HepG2 (cell line): ENCODE results near the gene IL16. TPM values are rescaled to one million over a fixed set of nuclear protein-coding genes. Genes with fewer than 3 reads are reported as not detected.

Experiments used
- BCL3 ChIP-seq: sonication (generic); formaldehyde crosslinking; IDR thresholded peaks from 2 replicates; pipeline ENCODE4 v1.5.1; 2020; ENCODE audit warnings: mild to moderate bottlenecking, missing genetic modification reagents, moderate library complexity
- HOXD1 ChIP-seq: sonication (generic); formaldehyde crosslinking; IDR thresholded peaks from 2 replicates; pipeline ENCODE4 v1.5.0; 2020; ENCODE audit warnings: missing genetic modification reagents
- MYPOP ChIP-seq: sonication (generic); formaldehyde crosslinking; IDR thresholded peaks from 2 replicates; pipeline ENCODE4 v1.8.1; 2023; ENCODE audit warnings: mild to moderate bottlenecking, moderate library complexity, missing genetic modification reagents
- REPIN1 ChIP-seq: sonication (generic); formaldehyde crosslinking; IDR thresholded peaks from 2 replicates; pipeline ENCODE4 v1.8.0; 2022; ENCODE audit warnings: missing genetic modification reagents, low read depth, mild to moderate bottlenecking, borderline replicate concordance
- SUZ12 ChIP-seq: fragments of 150-350 bp; IDR thresholded peaks from 2 replicates; pipeline ENCODE4 v1.6.1; 2014; ENCODE audit warnings: low read depth, low read length
- USF2 ChIP-seq, 2 experiments: sonication (generic) in 1 of 2; formaldehyde crosslinking in 1 of 2; IDR thresholded peaks; 2 replicates each; pipeline versions ENCODE4 v1.5.1 to v1.6.1; 2011 to 2020; ENCODE audit warnings: borderline replicate concordance in 1 of 2, low read depth in 1 of 2, low read length in 1 of 2, mild to moderate bottlenecking in 1 of 2, missing genetic modification reagents in 1 of 2, moderate library complexity in 1 of 2
- ZFP90 ChIP-seq: sonication (generic); formaldehyde crosslinking; IDR thresholded peaks from 2 replicates; pipeline ENCODE4 v1.8.0; 2022; ENCODE audit warnings: missing genetic modification reagents, mild to moderate bottlenecking, inconsistent platforms, borderline replicate concordance
- ZMAT5 ChIP-seq: sonication (generic); formaldehyde crosslinking; IDR thresholded peaks from 2 replicates; pipeline ENCODE4 v1.5.0; 2020; ENCODE audit warnings: mild to moderate bottlenecking, low read depth, missing genetic modification reagents, borderline replicate concordance
- ZNF230 ChIP-seq: sonication (generic); formaldehyde crosslinking; IDR thresholded peaks from 2 replicates; pipeline ENCODE4 v1.4.0; 2020; ENCODE audit warnings: mild to moderate bottlenecking, missing genetic modification reagents
- ZNF281 ChIP-seq: sonication (generic); formaldehyde crosslinking; IDR thresholded peaks from 2 replicates; pipeline ENCODE4 v1.4.0; 2020; ENCODE audit warnings: missing genetic modification reagents, borderline replicate concordance
- ZNF331 ChIP-seq: sonication (generic); formaldehyde crosslinking; IDR thresholded peaks from 2 replicates; pipeline ENCODE4 v1.4.0; 2020; ENCODE audit warnings: missing genetic modification reagents
- ZNF414 ChIP-seq: sonication (generic); formaldehyde crosslinking; IDR thresholded peaks from 2 replicates; pipeline ENCODE4 v1.5.0; 2020; ENCODE audit warnings: missing genetic modification reagents
- ZNF430 ChIP-seq: sonication (generic); formaldehyde crosslinking; IDR thresholded peaks from 2 replicates; pipeline ENCODE4 v1.9.0; 2021; ENCODE audit warnings: mild to moderate bottlenecking, missing genetic modification reagents
- ZNF724P ChIP-seq: sonication (generic); formaldehyde crosslinking; IDR thresholded peaks from 2 replicates; pipeline ENCODE4 v1.8.0; 2022; ENCODE audit warnings: missing genetic modification reagents, borderline replicate concordance
- ZNF850 ChIP-seq: sonication (generic); formaldehyde crosslinking; conservative IDR thresholded peaks from 2 replicates; pipeline ENCODE4 v1.9.0; 2021; ENCODE audit warnings: mild to moderate bottlenecking, missing genetic modification reagents
- polyA plus RNA-seq, 8 experiments: library from polyadenylated mRNA; depleted of rRNA in 3 of 8; stranded (reverse) in 7 of 8; unstranded in 1 of 8; fragments of >200 nt; fragmentation: Illumina TruSeq in 4 of 8; extraction: Trizol in 4 of 8; gene quantifications; 2 replicates each; pipeline versions ENCODE4 v1.2.1 to v1.2.3, GENCODE V29; 2011 to 2016; ENCODE audit warnings: low read depth in 4 of 8, missing spikeins in 1 of 8, mixed read lengths in 1 of 8; ENCODE audit not compliant: insufficient read depth in 1 of 8
- total RNA-seq, 5 experiments: library from RNA; depleted of rRNA; stranded (reverse); fragments of >200 nt; fragmentation: Illumina TruSeq; extraction: Trizol; gene quantifications; 2 replicates each; pipeline ENCODE4 v1.2.3, GENCODE V29; 2016; ENCODE audit warnings: low read depth in 1 of 5
- TF ChIP-seq, protein P1 (sequence below): sonication (generic); formaldehyde crosslinking; IDR thresholded peaks from 2 replicates; pipeline ENCODE4 v1.8.0; 2022; ENCODE audit warnings: mild to moderate bottlenecking, missing genetic modification reagents, moderate library complexity

IL16 gene
- total and polyA plus RNA-seq, 2 of the 13 experiments (the other 11 are each of a cell fraction or from before 2014, with no cell fraction given): 0.03 TPM; not detected in 1

- TF ChIP-seq HOXD1 (CRISPR knock-in tag) (no peak; the same call in 1 of the 2 replicates), ZMAT5 (CRISPR knock-in tag) (no peak), MYPOP (CRISPR knock-in tag) (peak; percentile 83; the same call in 1 of the 2 replicates), BCL3 (CRISPR knock-in tag) (peak; percentile 39; the same call in 1 of the 2 replicates), USF2 (IDR thresholded peaks at IDR 0.05; ENCODE audit: low read depth, low read length) (no peak), USF2 (CRISPR knock-in tag; IDR thresholded peaks at IDR 0.05; ENCODE audit: borderline replicate concordance) (no peak; the same call in 1 of the 2 replicates), ZFP90 (CRISPR knock-in tag) (peak; percentile 65; the same call in 1 of the 2 replicates), SUZ12 (no peak), ZNF414 (CRISPR knock-in tag) (no peak), ZNF230 (CRISPR knock-in tag) (0 out of 2 replicates have a peak, but pooled peaks have one; percentile 54), ZNF331 (no peak), ZNF724P (no peak), ZNF281 (CRISPR knock-in tag) (no peak), ZNF430 (peak; percentile 47; the same call in 1 of the 2 replicates), REPIN1 (0 out of 2 replicates have a peak, but pooled peaks have one; percentile 43), ZNF850 (CRISPR knock-in tag) (no peak)
- TF ChIP-seq, protein P1, sequence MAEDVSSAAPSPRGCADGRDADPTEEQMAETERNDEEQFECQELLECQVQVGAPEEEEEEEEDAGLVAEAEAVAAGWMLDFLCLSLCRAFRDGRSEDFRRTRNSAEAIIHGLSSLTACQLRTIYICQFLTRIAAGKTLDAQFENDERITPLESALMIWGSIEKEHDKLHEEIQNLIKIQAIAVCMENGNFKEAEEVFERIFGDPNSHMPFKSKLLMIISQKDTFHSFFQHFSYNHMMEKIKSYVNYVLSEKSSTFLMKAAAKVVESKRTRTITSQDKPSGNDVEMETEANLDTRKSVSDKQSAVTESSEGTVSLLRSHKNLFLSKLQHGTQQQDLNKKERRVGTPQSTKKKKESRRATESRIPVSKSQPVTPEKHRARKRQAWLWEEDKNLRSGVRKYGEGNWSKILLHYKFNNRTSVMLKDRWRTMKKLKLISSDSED (CRISPR knock-in tag): no peak
These were observed 127.5 kb downstream of the IL16 start, which contains the start of gene STARD5 (continued) for GRCh38 chr15:81323944-81324881.
